GM18873 (cell line): ENCODE results near the gene PICK1.

Source experiments
- ATAC-seq: cut with Tn5 transposase; IDR thresholded peaks from one replicate; pipeline ENCODE4 v1.9.1; 2021; ENCODE audit warnings: mild to moderate bottlenecking, moderate library complexity, moderate number of reproducible peaks; ENCODE audit not compliant: unreplicated experiment, low FRiP score

PICK1 gene

GRCh38 chr22:38086001-38086845 is 29.0 kb downstream of the PICK1 start:
- ATAC-seq = no peak

DNA sequence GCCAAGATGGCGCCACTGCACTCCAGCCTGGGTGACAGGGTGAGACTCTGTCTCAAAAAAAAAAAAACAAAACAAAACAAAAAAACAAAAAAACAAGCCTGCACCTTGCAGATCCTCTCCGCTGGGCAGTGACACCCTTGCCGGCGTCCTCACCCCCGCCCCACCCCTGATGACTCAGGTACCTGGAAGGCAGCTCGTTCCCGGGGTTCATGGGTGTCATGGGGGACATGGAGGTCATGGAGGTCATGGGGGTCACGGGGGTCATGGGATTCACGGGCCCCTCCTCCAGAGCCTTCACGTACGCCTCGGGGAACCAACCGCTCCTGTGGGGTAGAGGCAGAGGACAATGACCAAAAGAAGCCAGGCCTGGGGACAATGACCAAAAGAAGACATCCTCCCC is 29.7 kb downstream of the PICK1 start:
- no peak for ATAC-seq

DNA sequence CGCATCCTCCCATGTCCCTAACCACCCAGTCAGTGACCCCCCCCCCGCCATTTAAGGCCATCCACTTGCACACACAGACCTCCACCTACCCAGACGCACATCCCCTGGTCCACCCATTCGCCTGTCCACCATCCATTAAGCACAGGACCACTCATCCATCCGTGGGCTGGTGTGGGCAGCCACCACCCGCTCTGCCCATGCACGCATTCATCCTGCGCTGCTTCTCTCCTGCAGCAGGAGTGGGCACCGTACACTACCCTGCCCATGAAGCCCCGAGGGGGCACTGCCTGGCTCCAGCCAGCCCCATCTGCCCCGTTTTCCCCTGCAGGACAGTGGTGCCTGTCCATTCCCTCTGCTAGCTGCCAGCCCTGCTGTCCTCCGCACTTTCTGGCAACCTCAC is 30.7 kb downstream of the PICK1 start:
- ATAC-seq = no peak

DNA sequence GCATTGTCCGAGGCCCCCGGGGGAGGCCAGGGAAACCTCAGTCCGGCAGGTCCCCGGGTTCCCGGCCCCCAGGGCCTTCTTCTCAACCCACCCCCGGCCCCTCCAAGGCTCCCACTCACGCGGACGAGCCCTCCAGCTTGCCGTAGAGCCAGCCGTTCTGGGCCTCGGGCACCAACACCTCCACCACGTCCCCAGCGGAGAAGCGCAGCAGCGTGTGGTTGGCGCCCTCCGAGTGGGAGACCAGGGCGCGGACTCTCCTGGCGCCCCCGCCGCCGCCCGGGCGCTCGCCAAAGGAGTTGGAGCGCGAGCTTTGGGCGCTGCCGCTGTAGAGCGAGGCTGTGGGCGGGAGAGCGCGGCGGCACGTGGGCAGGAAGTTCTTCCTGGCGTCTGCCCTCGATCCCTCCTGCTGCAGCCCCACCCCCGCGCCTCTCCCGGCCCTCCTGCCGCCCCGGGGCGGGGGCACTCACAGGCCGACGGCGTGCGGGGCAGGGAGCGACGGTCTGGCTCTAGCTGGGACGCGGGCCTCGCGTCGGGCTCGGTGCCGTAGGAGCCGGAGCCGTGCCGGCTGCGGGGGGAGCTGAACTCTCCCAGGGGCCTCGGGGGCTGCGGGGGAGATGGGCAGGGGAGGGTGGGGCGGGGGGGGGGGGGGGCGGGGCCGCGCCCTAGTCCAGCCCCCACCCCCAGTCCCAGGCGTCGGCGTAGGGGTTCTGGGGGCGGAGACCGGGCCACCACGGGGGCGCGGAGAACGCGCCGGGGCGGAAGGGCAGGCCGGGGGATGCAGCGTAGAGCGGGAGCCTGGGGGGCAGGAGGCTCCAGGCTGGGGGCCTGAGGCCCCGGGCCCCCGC is 31.6 kb downstream of the PICK1 start:
- ATAC-seq = no peak

DNA sequence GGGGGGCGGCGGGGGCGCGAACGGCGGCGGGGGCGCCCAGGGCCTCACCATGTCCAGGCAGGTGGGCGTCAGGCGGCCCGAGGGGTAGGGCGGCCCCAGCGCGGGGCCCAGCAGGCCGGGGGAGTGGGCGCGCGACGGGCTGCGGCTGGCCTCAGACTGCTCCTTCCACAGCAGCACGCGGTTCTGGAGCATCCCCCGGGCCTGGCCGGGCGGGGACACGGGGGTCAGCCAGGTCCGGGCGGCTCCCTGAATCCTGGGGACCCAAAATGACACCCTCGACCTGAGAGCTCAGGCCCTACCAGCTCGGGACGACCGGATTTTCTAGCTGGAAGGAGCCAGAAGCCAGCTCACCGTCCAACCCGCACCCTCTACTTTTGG is 32.3 kb downstream of the PICK1 start:
- no peak for ATAC-seq

DNA sequence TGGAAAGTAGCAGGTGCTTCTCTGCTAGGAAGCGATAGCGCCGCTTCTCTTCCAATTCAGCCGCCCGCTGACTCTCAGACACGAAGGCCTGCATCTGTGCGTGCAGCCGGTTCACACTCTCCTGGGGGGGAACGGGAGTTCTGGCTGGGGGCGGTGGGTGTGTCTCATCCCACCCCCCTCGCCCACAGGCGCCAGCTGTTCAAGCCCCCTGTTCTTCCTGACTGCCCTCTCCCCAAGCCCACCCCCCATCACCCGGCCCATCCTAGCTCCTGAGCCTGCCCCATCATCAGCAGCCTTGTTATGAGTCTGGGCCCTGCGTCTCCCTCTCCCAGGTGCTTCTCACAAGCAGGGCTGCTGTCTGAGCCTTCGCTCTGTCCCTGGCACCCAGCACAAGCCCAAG is 39.9 kb downstream of the PICK1 start:
- no peak for ATAC-seq

DNA sequence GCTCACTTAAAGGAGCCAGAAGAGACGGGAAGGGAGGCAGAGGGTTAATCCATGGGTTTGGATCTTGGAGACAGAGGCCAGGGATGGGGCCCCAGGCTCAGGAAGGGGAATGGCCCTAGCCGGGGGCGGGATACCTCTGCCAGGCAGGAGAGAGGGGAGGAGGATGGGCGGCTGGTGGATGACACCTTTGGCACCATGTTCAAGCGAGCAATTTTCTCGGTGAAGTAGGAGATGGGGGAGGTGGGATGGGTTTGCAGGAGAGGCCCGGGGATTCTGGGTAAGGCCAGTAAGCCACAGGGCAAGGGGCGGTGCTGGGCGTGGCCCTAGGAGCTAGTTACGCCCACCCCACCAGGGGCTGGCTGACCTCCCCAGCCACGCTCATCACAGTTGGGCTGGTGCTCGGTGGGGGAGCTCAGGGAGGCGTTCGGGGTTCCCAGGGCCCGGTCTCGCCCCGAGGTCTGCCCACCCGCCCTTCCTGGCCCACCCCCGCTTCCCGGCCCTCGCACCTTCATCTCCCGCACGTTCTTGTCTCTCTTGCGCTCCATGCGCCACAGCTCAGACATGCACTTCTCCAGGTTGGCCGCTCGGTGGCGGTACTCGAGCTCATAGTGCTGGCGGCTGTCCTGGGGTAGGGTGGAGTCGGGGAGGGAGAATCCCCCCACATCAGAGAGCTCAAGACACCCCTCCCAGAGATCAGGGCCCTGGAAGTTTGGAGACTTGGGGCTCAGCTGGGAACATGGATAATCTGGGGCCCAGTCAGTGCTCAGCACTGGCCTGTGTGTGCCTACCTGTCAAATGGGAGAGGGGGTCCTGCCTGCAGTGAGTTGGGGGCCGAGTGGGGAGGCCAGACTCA is 40.6 kb downstream of the PICK1 start:
- ATAC-seq = no peak

- no peak for ATAC-seq
Observed at GRCh38 chr22:38098410-38099249, 41.4 kb downstream of the PICK1 start.

- no peak for ATAC-seq
Observed at GRCh38 chr22:38103641-38104040, 46.4 kb downstream of the PICK1 start.

DNA sequence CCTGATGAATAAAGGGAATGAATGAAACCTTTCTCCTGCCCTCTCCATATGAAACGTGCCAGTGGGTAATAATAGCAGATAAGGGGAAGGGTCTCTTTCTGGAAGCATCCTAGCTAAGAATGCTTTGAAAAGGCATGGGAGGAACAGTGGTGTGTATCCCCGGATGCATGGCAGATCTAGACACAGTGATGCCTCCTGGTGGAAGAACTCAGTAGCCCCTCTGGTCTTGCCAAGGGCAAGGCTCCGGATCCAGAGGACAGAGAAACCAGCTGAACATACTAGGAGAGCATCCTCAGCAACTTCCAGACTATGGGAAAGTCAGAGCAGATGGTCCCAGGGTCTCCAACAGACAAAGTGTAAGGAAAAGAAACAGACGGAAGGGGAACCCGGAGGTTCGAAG is 46.9 kb downstream of the PICK1 start:
- no peak for ATAC-seq

DNA sequence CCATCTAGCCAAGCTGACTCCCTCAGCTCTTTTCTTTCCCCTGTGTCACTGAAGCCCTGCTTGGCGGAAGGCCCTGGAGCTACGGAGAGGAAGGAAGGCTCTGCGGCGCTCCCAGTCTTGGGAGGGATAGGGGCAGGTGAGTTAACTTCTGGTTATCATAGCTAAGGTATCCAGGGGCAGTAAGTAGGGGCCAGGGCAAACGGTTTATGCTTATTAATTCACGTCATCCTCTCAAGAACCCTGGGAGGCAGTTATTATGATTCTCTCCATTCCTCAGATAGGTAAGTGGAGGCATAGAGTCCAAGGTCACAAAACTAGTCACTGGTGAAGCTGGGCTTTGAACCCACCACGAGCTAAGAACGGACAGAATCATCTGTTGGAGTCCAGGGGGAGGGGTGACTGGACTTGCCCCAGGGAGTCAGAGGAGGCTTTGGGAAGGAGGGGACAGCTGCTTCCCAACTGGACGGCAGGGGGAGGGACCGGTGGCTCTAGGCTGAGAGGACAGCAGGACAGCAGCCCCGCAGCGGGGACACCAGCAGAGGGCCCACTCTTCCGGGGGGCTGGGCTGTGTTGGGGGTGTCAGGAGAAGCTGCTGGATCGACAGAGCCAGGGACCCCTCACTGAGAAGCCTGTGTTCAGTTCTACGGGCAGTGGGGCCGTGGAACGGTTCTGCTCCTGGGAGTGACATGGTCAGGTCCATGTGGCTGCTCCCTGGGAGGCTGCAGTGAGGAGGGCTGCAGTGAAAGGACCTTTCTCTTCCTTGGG is 49.8 kb downstream of the PICK1 start:
- no peak for ATAC-seq

GRCh38 chr22:38107692-38108515 is 50.7 kb downstream of the PICK1 start:
- ATAC-seq = no peak

DNA sequence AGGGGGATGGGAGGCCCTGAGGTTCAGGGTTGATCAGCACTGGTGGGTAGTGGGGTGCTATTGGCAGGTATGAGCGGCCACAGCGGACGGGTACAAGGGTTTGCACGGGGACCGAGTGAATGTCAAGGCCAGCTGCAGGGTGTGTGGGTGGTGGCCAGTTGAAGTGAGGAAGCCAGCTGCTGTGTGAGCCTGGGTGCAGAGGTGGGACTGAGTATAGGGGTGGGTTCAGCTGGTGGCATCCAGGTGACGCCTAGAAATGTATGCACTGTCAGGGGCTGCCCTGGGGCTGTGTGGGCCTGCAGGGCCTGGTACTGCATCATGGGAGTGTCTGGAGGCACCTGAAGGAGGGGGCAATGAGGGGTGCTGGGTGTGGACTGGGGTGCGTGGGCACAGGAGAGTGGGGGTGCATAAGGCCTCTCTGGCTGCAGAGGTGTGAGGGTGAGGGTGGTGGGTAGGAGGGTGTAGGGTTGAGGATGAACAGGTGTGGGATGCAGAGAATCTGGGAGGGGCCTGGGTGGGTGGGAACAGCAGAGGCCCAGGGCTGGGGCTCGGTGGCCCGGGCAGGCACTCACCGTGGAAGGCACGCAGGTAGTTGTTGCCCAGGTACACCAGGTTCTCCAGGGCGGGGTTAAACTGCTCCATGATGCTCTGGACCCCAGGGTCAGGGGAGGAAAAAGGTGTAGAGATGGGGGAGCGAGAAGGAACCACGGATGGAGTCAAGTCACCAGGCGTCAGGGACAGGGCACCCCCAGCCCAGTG is 51.5 kb downstream of the PICK1 start:
- ATAC-seq = no peak

DNA sequence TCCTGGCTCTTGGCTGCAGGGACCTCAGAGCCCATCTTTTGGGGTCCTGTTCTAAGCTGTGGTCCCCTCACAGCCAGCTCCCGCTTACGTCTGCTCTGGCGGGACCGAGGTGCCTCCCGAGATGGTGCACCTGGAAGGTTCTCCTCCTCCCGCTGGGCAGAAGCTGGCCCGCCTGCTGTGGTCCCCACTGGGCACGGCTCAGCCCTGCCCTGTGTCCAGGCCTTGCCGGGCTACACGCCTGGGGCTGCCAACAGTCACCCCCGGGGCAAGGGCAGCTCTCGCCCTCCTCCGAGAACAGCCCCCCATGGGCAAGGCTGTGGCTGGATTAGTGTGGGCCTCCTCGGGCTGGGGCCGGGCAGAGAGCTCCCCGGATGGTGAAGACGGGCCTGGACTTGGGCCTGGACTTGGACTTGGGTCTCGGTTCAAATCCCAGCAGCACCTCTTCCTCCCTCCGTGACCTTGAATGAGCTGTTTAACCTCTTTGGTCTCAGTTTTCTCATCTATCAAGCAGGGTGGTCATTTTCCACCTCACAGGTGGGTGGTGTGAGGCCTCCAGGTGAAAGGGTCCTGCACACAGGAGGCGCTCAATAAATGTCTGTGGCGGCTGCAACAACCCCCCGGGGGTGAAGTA is 52.3 kb downstream of the PICK1 start:
- no peak for ATAC-seq

GRCh38 chr22:38110008-38110862 is 53.0 kb downstream of the PICK1 start, which contains the start of gene BAIAP2L2:
Gene BAIAP2L2, minus strand, starts transcription at chr22:38110684. Its CDS starts 159 bp downstream, at chr22:38110525.
- ATAC-seq = no peak
